Epidermal melanocyte (primary cell): ENCODE results near the gene ANKRD44.

ENCODE experiments used
- DNase-seq: peaks from one replicate; pipeline ENCODE4 v3.0.0; 2011; ENCODE audit warnings: low spot score; ENCODE audit not compliant: insufficient read length

Gene ANKRD44

GRCh38 chr2:197322143-197322542 is 11.6 kb upstream of the ANKRD44 start:
- no peak for DNase-seq

- no peak for DNase-seq
Measured at GRCh38 chr2:197315371-197315770, 4.8 kb upstream of the ANKRD44 start.

DNA sequence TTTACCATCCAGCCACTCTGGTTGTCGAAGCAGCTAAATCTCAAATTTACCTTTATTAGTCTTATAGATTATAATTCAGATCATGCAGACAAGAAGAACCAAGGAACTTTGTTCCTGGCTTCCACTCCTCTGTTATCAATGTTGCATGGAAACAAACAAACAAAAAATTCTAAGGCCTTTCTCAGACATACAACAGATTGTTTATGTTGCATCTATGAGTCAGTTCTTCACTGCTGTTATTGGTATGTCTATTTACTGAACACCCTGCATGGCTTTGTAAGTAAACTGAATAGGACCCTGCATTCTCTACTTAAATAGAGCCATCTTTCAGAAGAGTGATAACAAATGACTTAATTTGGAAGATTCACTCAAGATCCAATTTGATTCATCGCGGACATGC is 1.6 kb upstream of the ANKRD44 start:
- DNase-seq = no peak

DNA sequence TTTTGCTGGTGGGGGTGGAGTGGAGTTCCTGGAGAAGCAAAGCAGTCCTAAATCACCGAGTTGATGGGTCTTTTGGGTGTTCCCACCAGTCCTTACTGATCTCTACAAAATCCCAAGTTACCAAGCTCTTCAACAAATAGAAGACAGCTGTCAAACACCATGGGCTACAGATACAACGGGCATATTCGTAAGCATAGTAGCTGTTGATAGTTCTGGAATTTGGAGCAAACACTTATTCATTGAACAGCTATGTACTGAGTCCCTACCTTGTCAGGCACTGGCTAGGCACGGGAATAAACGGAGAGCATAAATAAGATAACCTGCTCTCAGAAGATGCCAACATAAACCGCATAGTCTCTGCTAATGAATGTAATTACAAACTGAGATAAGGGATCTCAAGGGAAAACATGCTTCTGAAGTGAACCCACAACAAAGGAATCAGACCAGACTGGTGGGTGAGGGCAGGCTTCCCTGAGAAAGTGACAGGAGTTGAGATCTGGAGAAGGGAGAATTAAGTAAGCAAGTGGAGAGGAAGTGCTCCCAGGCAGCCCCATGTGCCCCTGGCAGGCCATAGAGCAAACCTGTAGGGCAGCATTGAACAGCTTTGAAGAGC is 947 bp upstream of the ANKRD44 start:
- DNase-seq = no peak

- no peak for DNase-seq
Measured at GRCh38 chr2:197310987-197311420, 424 bp upstream of the ANKRD44 start.

GRCh38 chr2:197309691-197310231 is 819 bp downstream of the ANKRD44 start:
- no peak for DNase-seq

- no peak for DNase-seq
Measured at GRCh38 chr2:197308996-197309690, 1.4 kb downstream of the ANKRD44 start.

DNA sequence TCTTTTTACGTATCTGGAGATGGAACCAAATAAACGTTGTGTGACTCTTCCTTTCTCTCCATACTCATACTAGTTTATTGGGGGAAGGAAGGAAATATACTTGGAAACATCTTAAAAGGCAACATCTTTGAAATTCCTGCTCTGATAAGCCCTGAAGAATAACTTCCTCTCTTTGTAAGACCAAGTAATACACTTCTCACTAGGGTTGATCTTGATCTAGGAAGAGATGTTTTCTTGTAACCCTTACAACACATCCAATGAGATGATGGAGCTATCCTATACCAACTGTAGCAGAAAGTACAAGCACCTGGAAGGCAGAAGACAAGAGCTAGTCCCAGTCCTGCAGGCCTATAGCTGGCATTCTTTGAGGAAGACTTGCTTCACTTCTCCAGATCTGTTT is 2.0 kb downstream of the ANKRD44 start:
- no peak for DNase-seq

- no peak for DNase-seq
Measured at GRCh38 chr2:197307933-197308521, 2.6 kb downstream of the ANKRD44 start.

DNA sequence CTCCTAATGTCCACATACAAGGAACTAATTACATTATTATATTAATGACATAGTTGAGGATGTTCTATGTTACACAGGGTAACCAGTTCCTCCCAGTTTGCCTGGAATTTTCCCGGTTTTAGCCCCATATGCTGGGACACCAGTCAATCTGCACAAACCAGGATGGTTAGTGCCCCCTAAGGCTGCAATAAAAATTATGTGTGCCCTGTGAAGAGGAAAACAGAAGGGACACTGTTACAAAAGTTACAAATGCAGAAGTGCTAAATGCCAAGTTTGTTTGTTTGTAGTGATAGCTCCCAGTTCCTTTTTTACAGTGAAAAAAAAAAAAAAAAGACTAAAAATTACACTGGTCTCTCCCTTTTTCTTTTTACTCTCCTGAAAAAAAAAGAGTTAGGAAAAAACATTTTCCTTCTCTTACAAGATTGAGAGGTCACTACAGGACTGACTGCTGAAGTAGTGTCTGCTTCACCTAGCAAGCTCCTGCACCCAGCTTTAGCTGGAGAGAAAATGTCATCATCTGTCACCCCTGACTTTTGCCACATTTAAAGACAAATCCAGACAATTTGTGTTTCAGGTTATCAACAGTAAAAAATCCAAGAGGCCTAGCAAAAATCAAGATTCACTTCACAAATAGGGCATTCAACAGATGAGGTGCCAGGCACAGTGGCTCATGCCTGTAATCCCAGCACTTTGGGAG is 3.2 kb downstream of the ANKRD44 start:
- peak; percentile 74 for DNase-seq

DNA sequence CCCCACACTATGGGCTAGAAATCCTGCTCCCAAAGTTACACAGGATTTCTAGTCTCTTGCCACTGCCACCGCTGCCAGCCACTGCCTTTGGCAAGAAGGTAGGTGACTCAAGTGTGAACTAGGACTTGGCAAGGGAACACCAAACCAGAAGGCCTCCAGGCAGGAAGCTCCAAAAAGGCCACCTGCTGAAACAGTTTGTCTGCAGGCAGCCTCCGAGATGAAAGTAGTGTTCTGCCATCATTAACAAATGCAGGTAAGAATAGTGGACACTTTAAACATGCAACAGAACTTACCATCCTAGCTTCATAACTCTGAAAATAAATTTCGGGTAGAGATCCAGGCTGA is 3.9 kb downstream of the ANKRD44 start:
- no peak for DNase-seq

DNA sequence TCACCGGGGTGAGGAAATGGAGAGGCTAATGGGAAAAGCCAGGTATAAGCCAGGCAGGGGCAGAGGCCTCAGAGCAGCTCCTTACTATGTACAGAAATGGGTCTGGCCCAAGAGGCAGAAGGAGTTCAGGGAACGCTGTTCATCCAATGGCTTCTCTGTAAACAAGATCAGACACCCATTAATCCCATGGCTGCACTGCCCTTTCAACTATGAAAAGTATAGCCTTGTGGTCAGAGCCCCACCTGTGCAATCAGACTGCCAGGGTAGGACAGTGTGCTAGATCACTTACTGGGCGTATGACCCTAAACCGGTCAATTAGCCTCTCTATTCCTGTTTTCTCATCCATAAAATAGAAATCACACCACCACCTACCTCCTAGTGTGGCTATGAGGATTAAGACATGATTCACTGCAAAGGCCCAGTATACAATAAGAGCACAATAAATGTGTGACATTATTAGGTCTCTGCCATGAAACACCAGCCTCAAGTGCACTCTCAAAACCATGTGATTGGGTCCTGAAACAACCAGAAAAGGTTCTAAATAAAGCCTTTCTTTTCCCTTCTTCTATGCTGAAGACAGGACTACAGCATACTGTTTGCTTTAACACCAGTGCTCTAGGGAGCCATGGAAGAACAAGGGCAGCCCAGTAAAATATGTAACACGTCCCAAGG is 4.4 kb downstream of the ANKRD44 start:
- DNase-seq = no peak

- no peak for DNase-seq
Measured at GRCh38 chr2:197304556-197305011, 6.0 kb downstream of the ANKRD44 start.

DNA sequence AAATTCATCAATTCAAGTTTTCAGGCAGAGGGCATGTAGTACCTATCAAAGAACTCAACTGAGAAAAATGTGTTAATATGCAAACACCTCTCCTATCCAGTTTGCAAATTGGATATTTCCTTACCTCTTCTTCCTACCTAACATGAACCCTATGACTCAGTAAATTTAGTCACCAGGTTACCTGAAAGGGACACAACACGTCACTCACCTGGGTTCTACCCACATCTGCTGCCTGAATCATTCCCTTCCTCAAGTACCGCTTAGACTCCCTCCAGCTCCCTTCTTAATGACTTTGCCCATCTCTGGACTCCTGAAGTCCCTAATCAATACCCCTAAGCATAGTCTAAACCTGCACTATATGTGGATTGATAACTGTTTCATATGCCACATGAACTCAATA is 10.4 kb downstream of the ANKRD44 start:
- no peak for DNase-seq

- DNase-seq = no peak
Measured at GRCh38 chr2:197298609-197299008, 12.0 kb downstream of the ANKRD44 start.

GRCh38 chr2:197297772-197298318 is 12.7 kb downstream of the ANKRD44 start:
- no peak for DNase-seq

- no peak for DNase-seq
Measured at GRCh38 chr2:197297266-197297665, 13.3 kb downstream of the ANKRD44 start.

- no peak for DNase-seq
Measured at GRCh38 chr2:197296835-197297234, 13.7 kb downstream of the ANKRD44 start.

DNA sequence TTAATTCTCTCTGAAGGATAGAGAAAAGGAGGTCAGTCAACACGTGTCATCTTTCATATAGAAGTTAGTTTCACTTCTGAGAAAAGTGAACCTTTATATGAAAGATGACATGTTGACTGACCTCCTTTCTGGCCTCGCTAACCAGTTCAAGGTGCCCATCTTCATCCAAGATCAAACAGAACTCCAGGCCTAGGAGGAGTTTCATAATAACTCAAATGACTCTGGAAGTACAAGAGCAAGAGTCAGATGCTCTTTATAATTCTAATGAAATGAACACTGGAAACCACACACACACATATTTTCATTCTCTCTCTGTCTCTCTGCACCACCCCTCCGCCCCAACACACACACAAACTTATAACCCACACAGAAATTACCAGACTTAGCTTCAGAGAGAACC is 16.3 kb downstream of the ANKRD44 start:
- DNase-seq = no peak

DNA sequence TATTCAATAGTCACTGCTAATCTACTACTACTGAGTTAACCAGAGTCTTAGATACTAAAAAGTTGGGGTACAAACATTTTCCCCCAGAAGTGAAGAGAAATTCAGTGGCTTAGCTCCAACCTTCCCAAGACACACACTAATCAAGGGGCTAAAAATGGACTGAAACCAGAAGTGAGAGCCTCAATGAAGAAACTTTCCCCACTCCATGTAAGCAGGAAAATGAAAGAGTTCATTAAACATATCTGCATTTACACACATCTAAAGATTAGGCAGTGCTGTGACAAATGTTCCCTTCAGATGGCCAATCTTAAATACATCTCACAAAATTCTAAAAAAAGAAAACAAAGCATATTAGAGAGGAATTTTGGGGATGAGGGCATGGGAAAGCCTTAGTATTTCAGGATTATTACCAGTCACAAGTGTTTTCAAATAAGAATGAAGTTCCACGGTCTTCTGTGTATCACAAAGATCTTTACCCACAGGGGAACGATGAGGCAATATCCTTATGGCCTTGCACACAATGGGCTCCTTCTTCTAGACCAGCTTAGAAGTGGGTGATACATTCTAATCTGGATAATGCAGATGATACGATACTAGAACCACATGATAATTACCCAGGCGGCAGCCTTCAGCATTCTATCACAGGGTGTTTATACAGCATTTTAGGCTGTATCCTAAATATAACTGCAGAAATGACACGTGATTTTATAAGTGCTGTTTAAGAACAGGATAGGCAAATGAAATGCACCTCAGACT is 17.1 kb downstream of the ANKRD44 start:
- DNase-seq = peak; percentile 40
